HTR-8/SVneo (cell line): ENCODE measurements around the gene SSNA1.

ENCODE experiments used
- DNase-seq: peaks from one replicate; pipeline ENCODE4 v3.0.0; 2011; ENCODE audit warnings: low spot score, mixed read lengths; ENCODE audit not compliant: insufficient read length
- FAIRE-seq: peaks from 2 replicates; lab custom pipeline; 2011; peaks lifted over from hg19 to GRCh38; lab: Jason Lieb, UNC

The SSNA1 gene

DNA sequence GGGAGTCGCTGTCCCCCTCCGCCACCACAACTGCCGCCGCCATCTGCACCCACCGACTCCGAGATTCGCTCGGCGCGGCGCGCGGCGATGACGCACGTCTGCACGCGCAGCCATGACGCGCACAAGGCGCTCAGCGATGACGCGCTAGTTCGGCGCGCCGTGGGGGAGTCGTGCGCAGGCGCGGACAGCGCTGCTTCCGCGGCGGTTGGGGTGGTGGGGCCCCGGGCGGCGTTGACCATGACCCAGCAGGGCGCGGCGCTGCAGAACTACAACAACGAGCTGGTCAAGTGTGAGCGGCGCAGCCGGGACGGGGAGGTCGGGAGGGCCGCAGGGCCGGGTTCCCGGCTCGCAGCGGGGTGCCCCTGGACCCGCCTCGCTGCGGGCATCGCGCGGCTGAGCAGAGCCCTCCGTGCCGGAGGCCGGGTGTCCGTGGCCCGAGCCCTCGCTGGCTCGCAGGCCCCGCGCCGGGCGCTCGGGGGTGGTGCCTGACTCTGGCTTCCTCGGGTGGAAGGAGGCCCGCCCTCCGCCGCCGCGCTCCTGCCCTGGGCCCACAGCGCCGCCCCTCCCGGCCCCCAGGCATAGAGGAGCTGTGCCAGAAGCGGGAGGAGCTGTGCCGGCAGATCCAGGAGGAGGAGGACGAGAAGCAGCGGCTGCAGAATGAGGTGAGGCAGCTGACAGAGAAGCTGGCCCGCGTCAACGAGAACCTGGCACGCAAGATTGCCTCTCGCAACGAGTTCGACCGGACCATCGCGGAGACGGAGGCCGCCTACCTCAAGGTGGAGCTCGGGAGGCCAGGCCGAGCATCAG is at the start of gene SSNA1, which contains the start of gene ANAPC2:
SSNA1 (plus strand) TSS at position 187 of the 807 bp plus-strand sequence; CDS start at position 238, 51 bp downstream.
ANAPC2 (minus strand) TSS at position 71 of the 807 bp plus-strand sequence; CDS start at position 43, 28 bp downstream.
- peak; percentile 86 for DNase-seq
- FAIRE-seq, result peak; percentile 97

GRCh38 chr9:137138722-137139467 is 49.6 kb upstream of the SSNA1 start, which contains the start of gene GRIN1:
Gene GRIN1, plus strand, starts transcription at chr9:137139154. Its CDS starts 333 bp downstream, at chr9:137139487.
- FAIRE-seq (no peak), DNase-seq (no peak)

DNA sequence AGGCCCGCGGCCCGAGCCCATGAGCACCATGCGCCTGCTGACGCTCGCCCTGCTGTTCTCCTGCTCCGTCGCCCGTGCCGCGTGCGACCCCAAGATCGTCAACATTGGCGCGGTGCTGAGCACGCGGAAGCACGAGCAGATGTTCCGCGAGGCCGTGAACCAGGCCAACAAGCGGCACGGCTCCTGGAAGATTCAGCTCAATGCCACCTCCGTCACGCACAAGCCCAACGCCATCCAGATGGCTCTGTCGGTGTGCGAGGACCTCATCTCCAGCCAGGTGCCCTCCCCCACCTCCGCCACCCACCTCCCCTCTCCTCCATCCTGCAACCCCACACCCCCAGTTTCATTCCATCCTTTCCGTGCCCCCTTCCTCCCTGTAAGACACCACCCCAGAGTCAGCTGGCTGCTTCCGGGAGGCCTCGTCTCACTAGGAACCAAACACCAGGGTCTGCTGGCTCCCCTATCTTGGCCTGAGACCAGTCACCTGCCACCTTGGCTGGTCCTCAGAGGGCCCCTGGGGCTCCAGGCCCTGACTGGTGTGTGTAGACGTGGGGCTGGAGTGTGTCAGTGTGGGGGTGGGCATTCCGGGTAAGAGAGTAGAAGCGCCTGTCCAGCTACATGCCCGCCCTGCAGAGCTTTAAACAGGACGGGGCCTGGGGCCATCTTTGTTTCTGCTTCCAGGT is 48.9 kb upstream of the SSNA1 start:
- DNase-seq, result no peak
- no peak for FAIRE-seq

GRCh38 chr9:137140151-137141012 is 48.1 kb upstream of the SSNA1 start:
- no peak for FAIRE-seq
- DNase-seq, result no peak

GRCh38 chr9:137141050-137141810 is 47.2 kb upstream of the SSNA1 start:
- FAIRE-seq, result no peak
- no peak for DNase-seq

DNA sequence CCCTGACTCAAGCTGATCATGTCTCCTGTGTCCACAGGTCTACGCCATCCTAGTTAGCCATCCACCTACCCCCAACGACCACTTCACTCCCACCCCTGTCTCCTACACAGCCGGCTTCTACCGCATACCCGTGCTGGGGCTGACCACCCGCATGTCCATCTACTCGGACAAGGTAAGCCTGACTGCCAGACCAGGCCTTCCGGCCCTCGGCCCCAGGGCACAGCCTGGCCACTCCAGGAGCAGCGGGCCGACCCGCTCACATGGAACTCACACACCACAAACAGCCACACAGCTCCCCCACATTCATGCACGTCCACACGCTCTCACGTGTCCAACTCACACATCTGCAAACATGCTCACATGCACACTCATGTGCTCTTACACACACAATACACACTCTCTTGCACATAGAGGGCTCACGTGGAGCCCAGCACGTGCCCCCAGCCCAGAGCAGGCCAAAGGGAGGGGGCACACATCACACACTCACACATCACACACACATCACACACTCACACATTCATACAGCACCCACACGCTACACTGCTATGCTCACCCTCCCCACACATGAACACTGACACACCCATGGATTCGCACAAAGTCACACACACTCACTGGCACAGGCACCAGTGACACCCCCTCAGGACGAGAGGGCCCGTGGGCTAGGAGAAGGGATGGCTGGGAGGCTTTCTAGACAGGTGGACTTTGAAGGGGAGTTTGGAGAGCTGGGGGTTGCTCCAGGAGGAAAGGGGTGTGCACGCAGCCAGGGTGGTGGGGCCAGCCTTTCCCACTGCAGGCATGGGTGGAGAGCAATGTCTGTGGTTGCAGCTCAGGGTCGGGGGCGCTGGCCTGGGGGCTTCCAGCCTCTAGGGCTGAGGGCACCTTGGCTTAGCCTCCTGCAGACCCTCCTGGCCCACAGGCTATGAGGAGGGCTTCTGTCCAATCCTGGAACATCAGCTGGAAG is 46.2 kb upstream of the SSNA1 start:
- FAIRE-seq, result no peak

DNA sequence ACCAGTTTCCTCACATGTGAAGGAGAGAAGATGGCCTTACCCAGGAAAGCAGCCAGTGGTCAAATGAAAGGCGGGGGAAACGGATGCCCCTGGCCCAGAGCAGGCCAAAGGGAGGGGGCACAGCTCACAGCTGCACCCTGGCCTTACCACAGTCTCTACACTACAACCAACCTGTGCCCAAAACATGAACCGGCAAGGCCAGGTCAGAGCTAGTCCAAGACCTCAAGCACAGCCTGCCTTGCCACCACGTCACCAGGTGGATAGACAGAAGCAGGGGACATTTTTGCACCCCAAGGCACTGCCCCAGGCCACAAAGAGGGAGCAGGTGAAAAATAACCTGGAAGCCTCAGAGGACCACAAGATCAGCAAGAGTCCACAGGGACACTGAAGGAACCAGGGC is 45.0 kb upstream of the SSNA1 start:
- no peak for DNase-seq
- no peak for FAIRE-seq

More for the DNA sequence above, 46.2 kb upstream of the SSNA1 start:
- no peak for DNase-seq

- DNase-seq (no peak), FAIRE-seq (no peak)
Measured at GRCh38 chr9:137145731-137146526, 42.5 kb upstream of the SSNA1 start.

- DNase-seq, result no peak
- FAIRE-seq, result no peak
Measured at GRCh38 chr9:137146527-137146918, 42.0 kb upstream of the SSNA1 start.

DNA sequence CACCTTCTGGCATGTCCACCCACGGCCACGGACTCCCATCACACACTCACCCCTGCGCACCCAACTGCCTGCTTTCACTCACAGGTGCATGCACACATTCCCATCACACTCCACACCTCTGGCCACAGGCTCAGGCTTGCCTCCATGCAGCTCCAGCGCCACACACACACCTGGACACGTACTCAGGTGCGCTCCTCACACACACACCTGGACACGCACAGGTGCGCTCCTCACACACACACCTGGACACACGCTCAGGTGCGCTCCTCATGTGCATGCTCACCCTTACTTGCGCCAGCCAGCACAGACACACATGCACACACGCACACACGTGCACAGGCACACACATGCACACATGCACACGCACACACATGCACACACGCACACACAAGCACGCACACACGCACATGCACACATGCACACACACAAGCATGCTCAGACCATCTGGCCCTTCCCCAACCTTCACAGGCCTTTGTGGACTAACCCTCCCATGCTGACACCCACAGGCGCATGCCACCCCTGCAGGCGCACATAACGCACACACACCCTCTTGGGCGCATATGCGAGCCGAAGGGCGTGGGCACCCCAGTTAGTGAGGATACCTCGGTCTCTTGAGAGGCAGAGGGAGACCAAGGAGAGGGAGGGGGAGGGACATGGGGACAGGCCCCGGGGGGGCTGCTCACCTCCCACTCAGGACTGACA is 41.2 kb upstream of the SSNA1 start:
- FAIRE-seq, result peak; percentile 36
- DNase-seq, result no peak

DNA sequence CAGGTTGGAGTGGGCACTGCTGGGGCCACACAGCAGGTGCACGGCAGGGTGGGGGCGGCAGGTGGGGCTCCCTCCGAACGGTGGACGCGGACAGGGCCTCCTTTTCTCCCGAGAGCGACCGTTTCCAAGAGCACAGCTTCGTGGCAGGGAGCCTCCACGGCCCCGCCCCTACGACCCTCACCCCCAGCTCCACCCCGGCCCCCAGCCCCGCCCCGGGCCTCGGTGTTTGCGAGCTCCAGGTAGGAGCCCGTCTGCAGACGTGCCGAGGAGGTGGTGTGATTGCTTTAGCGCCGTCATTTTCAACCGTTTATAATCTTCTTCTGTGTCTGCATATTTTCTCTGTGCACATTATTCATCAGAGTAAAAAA is 40.7 kb upstream of the SSNA1 start:
- FAIRE-seq (no peak), DNase-seq (no peak)

- no peak for FAIRE-seq
Measured at GRCh38 chr9:137148242-137148641, 40.2 kb upstream of the SSNA1 start.

GRCh38 chr9:137148661-137149060 is 39.8 kb upstream of the SSNA1 start:
- no peak for FAIRE-seq
- DNase-seq, result no peak

More at GRCh38 chr9:137148242-137148641, 40.2 kb upstream of the SSNA1 start:
- no peak for DNase-seq

DNA sequence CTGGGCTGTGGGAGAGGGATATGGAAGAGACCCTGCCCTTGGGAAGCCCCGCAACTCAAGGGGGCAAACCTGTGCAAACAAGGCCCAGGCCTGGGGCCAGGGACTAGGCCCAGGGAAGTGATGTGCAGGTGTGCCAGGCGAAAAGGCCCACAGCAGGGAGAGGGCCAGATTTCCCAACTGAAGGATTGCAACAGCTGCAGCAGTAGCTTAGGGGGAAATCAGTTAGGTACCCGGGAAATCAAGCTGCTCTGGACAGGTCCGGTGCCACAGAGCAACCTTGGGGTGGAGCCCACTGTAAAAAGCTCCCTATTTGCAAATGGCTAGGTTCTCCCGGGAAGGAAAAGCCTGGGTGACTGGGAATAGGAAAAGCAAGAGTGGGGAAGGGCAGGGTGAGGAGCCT is 39.1 kb upstream of the SSNA1 start:
- DNase-seq (no peak), FAIRE-seq (no peak)

DNA sequence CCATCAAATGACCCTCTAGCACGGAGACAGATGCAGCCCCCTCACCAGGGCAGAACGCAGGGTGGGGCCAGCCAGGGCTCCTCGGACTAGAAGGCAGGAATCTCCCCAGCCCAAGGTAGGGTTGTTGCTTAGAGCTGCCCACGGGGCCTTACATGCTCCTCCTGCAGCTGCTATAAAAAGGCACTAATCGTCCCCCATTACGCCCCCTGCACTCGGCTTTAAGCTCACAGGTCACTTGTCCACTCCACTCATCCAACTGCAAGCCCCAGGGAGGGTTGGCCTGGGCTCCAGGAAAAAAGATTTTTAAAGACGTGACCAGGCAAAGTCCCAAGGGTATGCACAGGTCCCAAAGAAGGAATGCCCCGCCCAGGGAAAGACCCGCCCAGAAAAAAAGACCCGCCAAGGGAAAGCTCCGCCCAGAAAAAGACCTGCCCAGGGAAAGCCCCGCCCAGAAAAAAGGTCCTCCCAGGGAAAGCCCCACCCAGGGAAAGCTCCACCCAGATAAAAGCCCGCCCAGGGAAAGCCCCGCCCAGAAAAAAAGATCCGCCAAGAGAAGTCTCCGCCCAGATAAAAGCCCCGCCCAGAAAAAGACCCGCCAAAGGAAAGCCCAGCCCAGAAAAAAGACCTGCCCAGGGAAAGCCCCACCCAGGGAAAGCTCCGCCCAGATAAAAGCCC is 38.4 kb upstream of the SSNA1 start:
- DNase-seq (peak; percentile 32), FAIRE-seq (no peak)
